Spleen (tissue), 11 donors: ENCODE measurements around the gene DTL. TPM values are rescaled to one million over a fixed set of nuclear protein-coding genes. Genes with fewer than 3 reads are reported as not detected.

ENCODE experiments used
- DNase-seq: peaks from one replicate; pipeline ENCODE4 v3.0.0-alpha.2; 2020
- H3K27ac ChIP-seq, 8 donors: fragments of 200-600 bp; sonication (generic) in 7 of 8; 1 replicate in 4 of 8; 2 replicates in 4 of 8; pipeline versions ENCODE4 v1.5.0 to v1.8.0; 2016 to 2021; ENCODE audit warnings: inconsistent platforms in 4 of 8, mild to moderate bottlenecking in 4 of 8, moderate library complexity in 1 of 8
- H3K27me3 ChIP-seq, 7 donors: fragments of 200-600 bp; sonication (generic) in 6 of 7; replicated peaks in 1 of 7; 1 replicate in 4 of 7; 2 replicates in 3 of 7; pipeline versions ENCODE4 v1.5.0 to v1.8.0; 2016 to 2021; ENCODE audit warnings: inconsistent platforms in 3 of 7, mild to moderate bottlenecking in 1 of 7
- H3K36me3 ChIP-seq, 6 donors: fragments of 200-600 bp; sonication (generic) in 5 of 6; 1 replicate in 4 of 6; 2 replicates in 2 of 6; pipeline versions ENCODE4 v1.5.0 to v1.8.0; 2016 to 2021; ENCODE audit warnings: inconsistent platforms in 2 of 6
- H3K4me1 ChIP-seq, 6 donors: fragments of 200-600 bp; sonication (generic) in 5 of 6; 1 replicate in 3 of 6; 2 replicates in 3 of 6; pipeline versions ENCODE4 v1.5.0 to v1.8.0; 2016 to 2021; ENCODE audit warnings: inconsistent platforms in 3 of 6
- H3K4me3 ChIP-seq, 8 donors: fragments of 200-600 bp; sonication (generic) in 7 of 8; 1 replicate in 4 of 8; 2 replicates in 4 of 8; pipeline versions ENCODE4 v1.5.0 to v1.8.0; 2016 to 2021; ENCODE audit warnings: inconsistent platforms in 4 of 8, mild to moderate bottlenecking in 4 of 8, moderate library complexity in 2 of 8
- H3K9me3 ChIP-seq, 8 donors: fragments of 200-600 bp; sonication (generic) in 7 of 8; 1 replicate in 4 of 8; 2 replicates in 4 of 8; pipeline versions ENCODE4 v1.5.0 to v1.8.0; 2016 to 2021; ENCODE audit warnings: inconsistent platforms in 4 of 8
- POLR2A ChIP-seq, 3 donors: fragments of 450-650 bp; IDR thresholded peaks; one replicate each; pipeline ENCODE4 v1.5.1; 2017; ENCODE audit warnings: antibody characterized with exemption in 3 of 3, mild to moderate bottlenecking in 1 of 3
- POLR2AphosphoS5 ChIP-seq, 3 donors: sonication (generic); formaldehyde crosslinking; IDR thresholded peaks; one replicate each; pipeline ENCODE4 v1.5.1; 2017; ENCODE audit warnings: antibody characterized with exemption in 3 of 3
- WGBS, 5 donors: extraction: QIAGEN DNeasy Blood & Tissue Kit in 3 of 5; methylation state at CpG; one replicate each; pipeline versions ENCODE4 v1.1.5 to v1.1.7; 2013 to 2018; 5-methylcytosine and 5-hydroxymethylcytosine counted together
- intact Hi-C: fragments of 100-400 bp; cut with DNase I; formaldehyde crosslinking; loops from one replicate; pipeline ENCODE4 v1.15.0; 2023; ENCODE audit warnings: low total_unique reads
- polyA plus RNA-seq, 3 donors: library from polyadenylated mRNA; stranded (reverse); fragments of 200-250 nt; gene quantifications; one replicate each; pipeline ENCODE4 v1.2.1, GENCODE V29; 2013
- total RNA-seq, 7 donors: library from RNA; depleted of rRNA in 3 of 7; stranded (reverse); fragments of >200 nt in 3 of 7; fragmentation: NEBNext Ultra II Directional in 4 of 7; extraction: Animal tissue kit (Norgen Biotek cat#: 25700) in 4 of 7; gene quantifications; one replicate each; pipeline versions ENCODE4 v1.1.0 to v1.2.1, GENCODE V29; 2016 to 2021
- TF ChIP-seq, protein P1 (sequence below), 11 experiments: fragments of 200-600 bp in 7 of 11; fragments of 450-650 bp in 4 of 11; sonication (generic) in 4 of 11; IDR thresholded peaks in 8 of 11; conservative IDR thresholded peaks in 3 of 11; 1 replicate in 7 of 11; 2 replicates in 4 of 11; pipeline versions ENCODE4 v1.4.0 to v1.8.0; 2016 to 2021; ENCODE audit warnings: antibody characterized with exemption in 11 of 11, inconsistent platforms in 4 of 11, mild to moderate bottlenecking in 1 of 11
- donor health status: healthy with polysubstance abuse.
- donor health status: DM: no; HTN: no; CAD: no; lungs with moderate emphysema.
- donor health status: DM: no; HTN: no; CAD: no.
- donor health status: Bipolar disorder and iron deficiency.
- donor health status: healthy.
- donor health status: DM: no; HTN: no; CAD: no.
- donor health status: DM: yes; HTN: yes; CAD: no.

The DTL gene
- total and polyA plus RNA-seq, 10 donors, result 0.76 to 15.7 (median 9.2) TPM

DNA sequence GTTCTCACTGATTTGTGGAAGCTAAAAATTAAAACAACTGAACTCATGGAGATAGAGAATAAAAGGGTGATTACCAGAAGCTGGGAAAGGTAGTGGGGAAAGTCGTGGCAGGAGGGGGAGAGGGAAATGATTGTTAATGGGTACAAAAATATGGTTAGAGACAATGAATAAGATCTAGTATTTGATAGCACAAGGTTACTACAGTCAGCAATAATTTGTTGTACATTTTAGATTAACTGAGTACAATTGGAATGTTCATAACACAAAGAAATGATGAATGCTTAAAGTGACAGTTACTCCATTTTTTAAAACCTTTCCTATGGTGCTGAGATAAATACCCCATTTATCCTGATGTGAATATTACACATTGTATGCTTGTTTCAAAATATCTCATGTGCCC is 102.3 kb downstream of the DTL start:
- TF ChIP-seq, protein P1, sequence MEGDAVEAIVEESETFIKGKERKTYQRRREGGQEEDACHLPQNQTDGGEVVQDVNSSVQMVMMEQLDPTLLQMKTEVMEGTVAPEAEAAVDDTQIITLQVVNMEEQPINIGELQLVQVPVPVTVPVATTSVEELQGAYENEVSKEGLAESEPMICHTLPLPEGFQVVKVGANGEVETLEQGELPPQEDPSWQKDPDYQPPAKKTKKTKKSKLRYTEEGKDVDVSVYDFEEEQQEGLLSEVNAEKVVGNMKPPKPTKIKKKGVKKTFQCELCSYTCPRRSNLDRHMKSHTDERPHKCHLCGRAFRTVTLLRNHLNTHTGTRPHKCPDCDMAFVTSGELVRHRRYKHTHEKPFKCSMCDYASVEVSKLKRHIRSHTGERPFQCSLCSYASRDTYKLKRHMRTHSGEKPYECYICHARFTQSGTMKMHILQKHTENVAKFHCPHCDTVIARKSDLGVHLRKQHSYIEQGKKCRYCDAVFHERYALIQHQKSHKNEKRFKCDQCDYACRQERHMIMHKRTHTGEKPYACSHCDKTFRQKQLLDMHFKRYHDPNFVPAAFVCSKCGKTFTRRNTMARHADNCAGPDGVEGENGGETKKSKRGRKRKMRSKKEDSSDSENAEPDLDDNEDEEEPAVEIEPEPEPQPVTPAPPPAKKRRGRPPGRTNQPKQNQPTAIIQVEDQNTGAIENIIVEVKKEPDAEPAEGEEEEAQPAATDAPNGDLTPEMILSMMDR (IDR thresholded peaks at IDR 0.05 in 8 of 11, conservative IDR thresholded peaks at IDR 0.05 in 3 of 11), result no peak
- TF ChIP-seq POLR2AphosphoS5 (IDR thresholded peaks at IDR 0.05) (no peak), POLR2A (IDR thresholded peaks at IDR 0.05) (no peak)
- intact Hi-C loops, result no loop called here
- Histone ChIP-seq H3K36me3 (no peaks in the 10 kb centered on the region), H3K4me3 (no peak overlapping the region), H3K9me3 (peaks cover 0 to 13% (median 0%) of the 10 kb centered on the region in 8 donors), H3K4me1 (peaks cover 0 to 3% (median 0%) of the 10 kb centered on the region in 6 donors), H3K27ac (peak overlapping the region in 3 of 8 donors; percentile 46 to 64 (median 56)), H3K27me3 (no peaks in the 10 kb centered on the region)
- WGBS, 5 donors, result 67 to 81% (median 79%) methylated on average over 1 of the region's 1 CpG
- DNase-seq, result no peak

- DNase-seq, result no peak
- Histone ChIP-seq H3K27ac (peak overlapping the region in 6 of 8 donors; percentile 35 to 64 (median 50)), H3K27me3 (no peaks in the 10 kb centered on the region), H3K36me3 (no peaks in the 10 kb centered on the region), H3K4me3 (no peak overlapping the region), H3K4me1 (peaks cover 0 to 3% (median 0%) of the 10 kb centered on the region in 6 donors), H3K9me3 (peaks cover 0 to 13% (median 0%) of the 10 kb centered on the region in 8 donors)
- WGBS, 5 donors, result 63 to 78% (median 75%) methylated on average over 5 of the region's 5 CpGs
- intact Hi-C loops, result no loop called here
- TF ChIP-seq POLR2AphosphoS5 (IDR thresholded peaks at IDR 0.05) (peak in 2 of 3 donors; percentile 36 to 60), POLR2A (IDR thresholded peaks at IDR 0.05) (no peak)
- TF ChIP-seq, protein P1 (IDR thresholded peaks at IDR 0.05 in 8 of 11, conservative IDR thresholded peaks at IDR 0.05 in 3 of 11), result peak in 4 of 11 experiments; percentile 12 to 42 (median 21)
These were observed 102.9 kb downstream of the DTL start for GRCh38 chr1:212138457-212138856.

GRCh38 chr1:212139526-212140135 is 104.1 kb downstream of the DTL start:
- no peaks in the 10 kb centered on the region for H3K36me3 ChIP-seq
- WGBS, 5 donors, result 77 to 89% (median 83%) methylated on average over 3 of the region's 3 CpGs
- peaks cover 0 to 3% (median 0%) of the 10 kb centered on the region in 6 donors for H3K4me1 ChIP-seq
- DNase-seq, result no peak
- peak overlapping the region in 1 of 8 donors; percentile 56 for H3K27ac ChIP-seq
- TF ChIP-seq, protein P1 (IDR thresholded peaks at IDR 0.05 in 8 of 11, conservative IDR thresholded peaks at IDR 0.05 in 3 of 11), result no peak
- TF ChIP-seq POLR2AphosphoS5 (IDR thresholded peaks at IDR 0.05) (peak in 1 of 3 donors; percentile 47), POLR2A (IDR thresholded peaks at IDR 0.05) (no peak)
- no peaks in the 10 kb centered on the region for H3K27me3 ChIP-seq
- no peak overlapping the region for H3K4me3 ChIP-seq
- H3K9me3 ChIP-seq, result peaks cover 0 to 11% (median 0%) of the 10 kb centered on the region in 8 donors
- intact Hi-C loops, result no loop called here

- no peaks in the 10 kb centered on the region for H3K9me3 ChIP-seq
- TF ChIP-seq, protein P1 (IDR thresholded peaks at IDR 0.05 in 8 of 11, conservative IDR thresholded peaks at IDR 0.05 in 3 of 11), result no peak
- TF ChIP-seq POLR2A (IDR thresholded peaks at IDR 0.05) (no peak), POLR2AphosphoS5 (IDR thresholded peaks at IDR 0.05) (no peak)
- peaks cover 0 to 3% (median 0%) of the 10 kb centered on the region in 6 donors for H3K4me1 ChIP-seq
- intact Hi-C loops, result no loop called here
- no peaks in the 10 kb centered on the region for H3K36me3 ChIP-seq
- 88 to 94% (median 93%) methylated on average over 4 of the region's 4 CpGs for WGBS, 5 donors
- no peak overlapping the region for H3K27ac ChIP-seq
- no peak overlapping the region for H3K4me3 ChIP-seq
- DNase-seq, result no peak
- no peaks in the 10 kb centered on the region for H3K27me3 ChIP-seq
These were observed 105.9 kb downstream of the DTL start for GRCh38 chr1:212141404-212141803.
